K562 (cell line): ENCODE measurements around the gene SHISA7. TPM values are rescaled to one million over a fixed set of nuclear protein-coding genes. Genes with fewer than 3 reads are reported as not detected.

Source experiments
- CBFA2T3 ChIP-seq: fragments of 450-650 bp; IDR thresholded peaks from 2 replicates; pipeline ENCODE4 v1.6.1; 2017
- CTBP1 ChIP-seq: fragments of 450-650 bp; IDR thresholded peaks from 2 replicates; pipeline ENCODE4 v1.6.1; 2016; ENCODE audit warnings: borderline replicate concordance
- E2F1 ChIP-seq: sonication (generic); formaldehyde crosslinking; IDR thresholded peaks from 2 replicates; pipeline ENCODE4 v1.8.1; 2023; ENCODE audit warnings: mild to moderate bottlenecking, missing genetic modification reagents, moderate library complexity
- ELF2 ChIP-seq: fragments of 250-450 bp; sonication (Bioruptor Pico); IDR thresholded peaks from 2 replicates; pipeline ENCODE4 v1.5.0; 2021; ENCODE audit warnings: mild to moderate bottlenecking
- EP400 ChIP-seq: fragments of 450-650 bp; IDR thresholded peaks from 2 replicates; pipeline ENCODE4 v1.6.1; 2017; ENCODE audit warnings: antibody characterized with exemption, mild to moderate bottlenecking, moderate library complexity
- KDM1A ChIP-seq, 2 experiments: fragments of 450-650 bp; IDR thresholded peaks; 2 replicates each; pipeline ENCODE4 v1.6.1; 2016; ENCODE audit warnings: mild to moderate bottlenecking in 2 of 2
- L3MBTL2 ChIP-seq: fragments of 450-650 bp; IDR thresholded peaks from 2 replicates; pipeline ENCODE4 v1.6.1; 2016; ENCODE audit warnings: mild to moderate bottlenecking, moderate library complexity
- MNT ChIP-seq, 2 experiments: fragments of 450-650 bp; conservative IDR thresholded peaks; 2 replicates each; pipeline ENCODE4 v1.6.1; 2017; ENCODE audit warnings: mild to moderate bottlenecking in 2 of 2, moderate library complexity in 2 of 2
- MYC ChIP-seq, 2 experiments: fragments of 250-450 bp in 1 of 2; sonication (Bioruptor Pico) in 1 of 2; IDR thresholded peaks; 2 replicates each; pipeline versions ENCODE4 v1.5.1 to v1.6.1; 2012 to 2021; ENCODE audit warnings: low read depth in 2 of 2, borderline replicate concordance in 1 of 2, improper control_type of control experiment in 1 of 2, low read length in 1 of 2, mild to moderate bottlenecking in 1 of 2, moderate library complexity in 1 of 2
- NFYB ChIP-seq: IDR thresholded peaks from 2 replicates; pipeline ENCODE4 v1.6.1; 2011; ENCODE audit warnings: mild to moderate bottlenecking, moderate library complexity; ENCODE audit not compliant: insufficient read length; ENCODE audit errors: extremely low read depth
- PHF8 ChIP-seq: fragments of 200-600 bp; sonication (generic); IDR thresholded peaks from 2 replicates; pipeline ENCODE4 v1.6.1; 2012; ENCODE audit warnings: mixed run types, mild to moderate bottlenecking, inconsistent platforms, low read length, moderate library complexity, borderline replicate concordance
- PML ChIP-seq: IDR thresholded peaks from 2 replicates; pipeline ENCODE4 v1.6.1; 2012; ENCODE audit warnings: low read length, inconsistent platforms
- SRSF7 ChIP-seq: fragments of 200-400 bp; formaldehyde crosslinking; optimal IDR thresholded peaks from 2 replicates; pipeline ENCODE3; 2017; ENCODE audit warnings: mild to moderate bottlenecking, low read depth, low read length
- TAF1 ChIP-seq: IDR thresholded peaks from 2 replicates; pipeline ENCODE4 v1.6.1; 2011; ENCODE audit warnings: mild to moderate bottlenecking, low read length, moderate library complexity; ENCODE audit not compliant: insufficient read depth, control insufficient read depth, severe bottlenecking; ENCODE audit errors: extremely low read depth
- TEAD4 ChIP-seq, 2 experiments: sonication (generic) in 1 of 2; formaldehyde crosslinking in 1 of 2; IDR thresholded peaks; 2 replicates each; pipeline versions ENCODE4 v1.6.1 to v1.8.0; 2012 to 2022; ENCODE audit warnings: borderline replicate concordance in 1 of 2, inconsistent platforms in 1 of 2, low read length in 1 of 2, mild to moderate bottlenecking in 1 of 2, missing genetic modification reagents in 1 of 2
- TFAP4 ChIP-seq: sonication (generic); formaldehyde crosslinking; IDR thresholded peaks from 2 replicates; pipeline ENCODE4 v1.8.0; 2022; ENCODE audit warnings: missing genetic modification reagents, mild to moderate bottlenecking, moderate library complexity, borderline replicate concordance
- TOE1 ChIP-seq, 2 experiments: fragments of 450-650 bp in 1 of 2; sonication (generic) in 1 of 2; formaldehyde crosslinking in 1 of 2; IDR thresholded peaks; 2 replicates each; pipeline versions ENCODE4 v1.7.1 to v1.8.0; 2016 to 2022; ENCODE audit warnings: borderline replicate concordance in 2 of 2, mild to moderate bottlenecking in 2 of 2, antibody characterized with exemption in 1 of 2, inconsistent platforms in 1 of 2, low read depth in 1 of 2, missing genetic modification reagents in 1 of 2, moderate library complexity in 1 of 2
- VEZF1 ChIP-seq: fragments of 200-800 bp; sonication (Bioruptor generic); IDR thresholded peaks from 2 replicates; pipeline ENCODE4 v1.6.1; 2017; ENCODE audit warnings: missing genetic modification characterization, missing compliant biosample characterization
- ZFX ChIP-seq: sonication (generic); formaldehyde crosslinking; IDR thresholded peaks from 2 replicates; pipeline ENCODE4 v1.8.0; 2022; ENCODE audit warnings: mild to moderate bottlenecking, missing genetic modification reagents, moderate library complexity
- ZSCAN29 ChIP-seq: fragments of 450-650 bp; IDR thresholded peaks from 2 replicates; pipeline ENCODE4 v1.6.1; 2017
- polyA plus RNA-seq, 8 experiments: library from polyadenylated mRNA; depleted of rRNA in 4 of 8; stranded (reverse) in 5 of 8; unstranded in 3 of 8; fragments of >200 nt; fragmentation: Nextera tagmentation in 2 of 8; fragmentation: Illumina TruSeq in 1 of 8; extraction: Ambion mirVana in 2 of 8; extraction: Trizol in 1 of 8; gene quantifications; 2 replicates each; pipeline versions ENCODE4 v1.2.1 to v1.2.3, GENCODE V29; 2011 to 2014; ENCODE audit warnings: inconsistent platforms in 1 of 8, missing spikeins in 1 of 8
- total RNA-seq, 7 experiments: library from RNA; depleted of rRNA in 6 of 7; stranded (reverse); fragments of >200 nt in 6 of 7; fragmentation: Illumina TruSeq in 2 of 7; extraction: Trizol in 2 of 7; gene quantifications; 2 replicates each; pipeline versions ENCODE4 v1.2.1 to v1.2.3, GENCODE V29; 2011 to 2021; ENCODE audit warnings: low replicate concordance in 1 of 7

Gene SHISA7
- total and polyA plus RNA-seq, 9 of the 15 experiments (the other 6 are each of a cell fraction or from before 2014, with no cell fraction given): 0.01 to 0.40 (median 0.07) TPM

- TF ChIP-seq EP400 (peak; percentile 45), SRSF7 (no peak), TEAD4 (IDR thresholded peaks at IDR 0.05; ENCODE audit: low read length) (0 out of 2 replicates have a peak, but pooled peaks have one; percentile 3), TEAD4 (CRISPR knock-in tag; IDR thresholded peaks at IDR 0.05; ENCODE audit: borderline replicate concordance) (no peak), NFYB (peak; percentile 71), MYC (IDR thresholded peaks at IDR 0.05; ENCODE audit: low read depth, low read length) (peak; percentile 30; the same call in 1 of the 2 replicates), MYC (CRISPR knock-in tag; IDR thresholded peaks at IDR 0.05; ENCODE audit: borderline replicate concordance, low read depth) (0 out of 2 replicates have a peak, but pooled peaks have one; percentile 60), TFAP4 (0 out of 2 replicates have a peak, but pooled peaks have one; percentile 7), VEZF1 (CRISPR knock-in tag) (peak; percentile 43; the same call in 1 of the 2 replicates), E2F1 (CRISPR knock-in tag) (0 out of 2 replicates have a peak, but pooled peaks have one; percentile 48), ZSCAN29 (peak; percentile 96), KDM1A (IDR thresholded peaks at IDR 0.05) (no peak), CBFA2T3 (no peak), CTBP1 (peak; percentile 43; the same call in 1 of the 2 replicates), TOE1 (IDR thresholded peaks at IDR 0.05; ENCODE audit: borderline replicate concordance) (peak; percentile 20; the same call in 1 of the 2 replicates), TOE1 (CRISPR knock-in tag; IDR thresholded peaks at IDR 0.05; ENCODE audit: borderline replicate concordance, low read depth) (no peak), TAF1 (peak; percentile 5), MNT (conservative IDR thresholded peaks at IDR 0.05) (peak in 1 of 2 experiments; percentile 24; a peak in 2 of 4 replicates), L3MBTL2 (peak; percentile 64), PHF8 (no peak), ELF2 (CRISPR knock-in tag) (no peak), ZFX (CRISPR knock-in tag) (peak; percentile 71; the same call in 1 of the 2 replicates), PML (peak; percentile 21; the same call in 1 of the 2 replicates)
These were observed 58.0 kb downstream of the SHISA7 start (continued) for GRCh38 chr19:55384920-55385723.
